Stimulated activated CD4-positive, alpha-beta T cell treated with anti-CD3 and anti-CD28 coated beads, TNF-alpha, amount 100 ng/mL, for 24 hours (primary cell): ENCODE measurements around the gene FARS2.

Experiments
- DNase-seq, 3 experiments: peaks; one replicate each; pipeline ENCODE4 v3.0.0-alpha.2; 2020; ENCODE audit warnings: low read depth in 3 of 3

The FARS2 gene

DNA sequence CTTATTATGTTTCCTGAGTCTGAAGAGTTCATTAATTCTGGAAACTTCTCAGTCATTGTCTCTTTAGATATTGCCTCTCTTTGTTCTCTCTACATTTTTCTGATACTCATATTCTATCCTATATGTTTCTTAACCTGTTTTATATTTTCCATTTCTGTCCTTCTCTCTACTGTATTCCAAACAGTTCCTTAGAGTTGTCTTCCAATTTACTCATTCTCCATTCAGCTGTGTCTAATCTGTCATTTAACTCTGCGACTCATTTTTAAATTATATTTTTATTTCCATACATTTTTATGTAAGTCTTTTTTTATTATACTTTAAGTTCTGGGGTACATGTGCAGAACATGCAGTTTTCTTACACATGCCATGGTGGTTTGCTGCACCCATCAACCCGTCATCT is 493.6 kb downstream of the FARS2 start:
- no peak for DNase-seq

DNA sequence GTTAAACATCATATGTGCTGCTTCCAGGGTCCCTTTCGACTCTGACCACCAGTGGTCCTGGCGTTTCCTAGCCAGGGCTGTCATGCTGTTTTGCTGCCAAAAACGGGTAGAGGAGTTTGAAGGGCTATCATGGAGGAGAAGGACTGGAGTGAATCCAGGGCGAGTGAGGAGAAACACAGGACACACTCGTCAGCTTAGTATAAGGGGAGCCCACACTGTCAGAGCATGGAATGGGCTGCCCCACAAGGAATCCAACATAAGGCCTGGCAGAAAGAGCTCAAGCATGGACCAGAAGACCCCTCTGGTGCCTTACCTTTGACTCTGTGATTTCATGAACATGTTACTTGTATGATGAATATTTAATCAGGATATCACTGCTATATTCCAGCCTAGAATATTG is 498.3 kb downstream of the FARS2 start:
- no peak for DNase-seq

DNA sequence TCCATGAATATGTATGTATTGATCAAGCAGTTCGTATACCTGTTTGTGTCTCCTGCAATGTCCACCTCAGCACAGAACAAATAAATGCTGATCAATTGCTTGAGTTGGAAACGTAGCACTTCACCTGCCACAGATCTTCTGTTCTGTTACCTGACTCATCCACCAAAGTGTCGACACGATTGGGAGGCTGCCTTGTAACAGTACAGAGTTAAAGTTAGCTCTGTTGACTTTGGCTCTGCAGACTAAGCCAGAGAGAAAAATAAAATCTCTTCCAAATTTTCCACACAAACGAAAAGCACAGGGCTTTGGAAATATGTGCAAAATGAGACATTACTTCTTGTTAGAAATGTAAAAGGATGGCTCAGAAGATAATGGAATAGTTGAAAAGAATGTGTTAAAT is 500.1 kb downstream of the FARS2 start:
- no peak for DNase-seq

DNA sequence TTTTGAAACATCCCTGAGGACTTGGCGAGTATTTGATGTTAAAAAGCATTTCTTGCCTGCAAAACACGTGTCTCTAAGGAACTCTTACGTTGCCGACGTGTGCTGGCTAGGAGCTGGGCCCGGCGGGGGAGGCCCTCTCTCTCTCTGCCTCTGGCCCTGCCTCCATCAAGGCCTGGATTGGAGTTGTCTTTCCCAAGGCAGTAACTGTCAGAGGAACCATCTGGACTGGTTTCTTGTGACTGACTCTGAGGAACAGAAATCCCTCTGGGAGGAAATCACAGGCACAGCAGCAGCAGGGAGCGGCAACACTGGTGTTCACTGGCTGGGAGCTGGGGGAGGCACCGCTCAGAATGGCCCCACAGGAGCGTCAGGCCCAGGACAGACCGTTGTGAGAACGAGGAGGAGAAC is 501.3 kb downstream of the FARS2 start:
- DNase-seq, result no peak

DNA sequence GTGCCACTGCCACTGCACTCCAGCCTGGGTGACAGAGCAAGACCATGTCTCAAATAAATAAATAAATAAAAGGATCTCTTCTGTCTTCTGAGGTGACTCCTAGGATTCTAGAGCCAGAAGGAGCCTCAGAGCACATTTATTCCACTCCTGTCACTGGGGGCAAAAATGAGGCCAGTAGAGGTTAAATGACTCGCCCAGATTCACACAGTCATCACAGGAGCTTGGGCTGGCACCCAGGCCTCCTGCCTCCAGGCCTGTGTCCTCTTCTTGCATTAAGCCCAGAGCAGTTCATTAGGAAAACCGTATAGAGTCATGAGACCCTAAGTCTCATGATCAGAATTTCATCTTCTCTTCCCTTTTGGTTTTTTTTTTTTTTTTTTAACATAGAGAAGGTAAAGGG is 502.1 kb downstream of the FARS2 start:
- no peak for DNase-seq

DNA sequence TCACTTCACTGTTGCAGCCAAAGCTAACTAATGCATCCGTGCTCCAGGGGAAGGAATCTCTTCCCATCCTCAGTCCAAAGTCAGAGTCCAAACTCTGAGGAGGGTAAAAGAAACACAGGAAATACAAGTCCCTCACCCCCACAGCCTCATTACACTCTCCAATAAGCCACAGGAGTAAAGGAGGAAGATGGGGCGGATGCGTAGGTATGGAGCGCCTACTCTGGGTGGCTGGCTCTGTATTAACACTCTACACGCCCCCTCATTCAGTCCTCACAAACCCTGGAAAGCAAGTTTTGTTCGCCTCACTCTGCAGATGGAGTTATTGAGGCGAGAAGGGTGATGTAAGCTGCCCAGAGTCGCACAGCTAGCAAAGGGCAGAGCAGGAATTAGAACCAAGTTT is 502.6 kb downstream of the FARS2 start:
- no peak for DNase-seq

DNA sequence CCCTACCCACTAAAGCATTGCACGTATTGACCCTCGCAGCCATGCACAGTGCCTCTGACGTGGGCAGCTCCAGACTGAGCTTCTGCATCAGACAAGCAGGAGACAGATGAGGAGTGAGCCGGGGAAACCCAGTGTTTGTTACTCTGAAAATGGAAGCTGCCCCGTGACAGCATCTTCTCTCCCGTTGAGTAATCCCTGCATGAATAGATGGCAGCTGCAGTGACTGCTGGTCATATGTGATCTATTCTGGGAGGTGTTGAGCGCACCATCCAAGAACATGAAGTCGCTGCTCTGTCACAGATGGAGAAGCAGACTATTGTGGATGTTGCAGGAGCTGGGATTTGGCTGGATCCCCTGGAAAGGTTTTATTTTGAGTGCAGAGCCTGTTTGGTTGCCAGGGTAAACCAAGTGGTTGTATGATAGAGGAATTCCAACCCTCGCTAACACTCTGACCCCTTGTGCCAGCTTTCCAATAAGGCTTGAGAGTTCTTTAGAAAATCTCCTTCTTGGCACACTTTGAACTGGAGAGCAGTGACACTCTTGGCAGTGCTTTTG is 503.2 kb downstream of the FARS2 start:
- no peak for DNase-seq

DNA sequence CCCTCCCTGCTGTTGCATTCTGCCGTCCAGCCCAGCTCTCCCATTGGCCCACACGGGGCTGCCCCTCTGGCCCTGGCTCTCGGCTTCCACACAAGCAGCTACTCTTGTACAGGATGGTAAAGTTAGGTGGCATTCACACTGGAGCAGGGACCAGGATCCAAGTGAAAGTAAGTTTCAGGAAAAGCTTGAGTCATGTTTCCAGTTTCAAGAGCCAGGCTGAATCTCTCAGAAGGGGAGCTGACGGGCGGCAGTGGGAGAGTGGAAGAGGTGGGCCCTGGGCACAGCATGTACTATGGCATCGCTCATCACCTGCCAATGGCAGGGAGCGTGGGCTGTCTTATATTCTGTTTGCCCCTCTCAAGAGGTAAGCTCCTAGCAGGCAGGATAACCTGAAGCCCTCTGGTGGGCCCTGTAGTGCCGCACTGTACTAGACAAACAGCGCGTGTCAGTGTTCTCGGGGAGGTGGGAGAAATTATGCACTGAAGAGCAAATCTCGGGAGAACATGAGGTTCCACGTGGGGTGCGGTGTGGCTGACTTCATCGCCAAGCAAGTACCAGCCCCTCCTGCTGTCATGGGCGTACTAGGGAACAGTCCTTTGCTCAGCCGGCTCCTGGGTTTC is 503.9 kb downstream of the FARS2 start:
- DNase-seq, result no peak

DNA sequence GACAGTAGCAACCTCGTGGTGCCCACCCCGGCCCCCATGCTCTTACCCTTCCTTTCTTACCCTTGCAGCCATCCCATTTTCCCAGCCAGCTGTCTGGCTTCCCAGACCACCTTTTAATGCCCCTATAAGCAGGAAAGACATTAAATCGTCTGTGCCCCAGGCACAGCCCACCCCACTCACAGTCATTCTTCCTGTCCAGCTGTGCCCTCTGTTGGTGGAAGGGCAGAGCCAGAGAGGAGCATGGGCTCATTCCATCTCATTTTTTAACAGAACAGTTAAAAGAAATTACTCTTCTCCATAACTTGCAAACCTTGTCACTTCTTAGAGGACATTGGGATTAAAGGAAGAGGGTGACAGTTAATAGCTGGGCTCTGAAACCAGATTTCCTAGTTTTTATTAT is 504.9 kb downstream of the FARS2 start:
- no peak for DNase-seq

DNA sequence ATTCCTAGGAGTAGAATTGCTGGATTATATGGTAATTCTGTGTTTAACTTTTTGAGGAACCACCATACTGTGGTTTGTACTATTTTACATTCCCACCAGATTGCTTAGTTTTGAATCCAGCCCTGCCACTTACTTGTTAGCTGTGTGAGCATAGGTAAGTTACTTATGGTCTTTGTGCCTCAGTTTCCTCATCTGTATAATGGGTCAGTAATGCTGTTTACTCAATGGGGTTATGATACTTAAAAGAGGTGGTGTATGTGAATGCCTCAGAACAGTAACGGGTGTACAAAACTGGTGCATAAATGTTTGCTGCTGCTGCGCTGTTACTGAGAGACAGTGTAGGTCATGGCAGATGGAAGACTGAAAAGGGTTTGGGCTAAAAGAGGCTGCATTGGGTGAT is 506.2 kb downstream of the FARS2 start:
- DNase-seq, result no peak

DNA sequence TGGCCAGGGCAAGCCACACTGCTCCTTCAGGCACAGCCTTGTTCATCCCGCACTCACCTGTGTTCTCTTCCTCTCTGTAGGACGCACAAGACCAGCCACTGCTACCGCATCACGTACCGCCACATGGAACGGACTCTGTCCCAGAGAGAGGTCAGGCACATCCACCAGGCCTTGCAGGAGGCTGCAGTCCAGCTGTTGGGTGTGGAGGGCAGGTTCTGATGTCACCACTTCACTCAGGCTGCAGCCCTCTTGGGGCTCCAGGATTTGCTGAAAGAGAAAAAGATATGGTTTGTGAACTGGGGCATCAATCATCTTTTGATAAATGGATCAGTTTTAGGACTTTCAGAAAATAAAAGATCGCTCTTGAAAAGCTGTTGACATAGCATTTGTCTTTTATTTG is 509.9 kb downstream of the FARS2 start:
- DNase-seq, result no peak

DNA sequence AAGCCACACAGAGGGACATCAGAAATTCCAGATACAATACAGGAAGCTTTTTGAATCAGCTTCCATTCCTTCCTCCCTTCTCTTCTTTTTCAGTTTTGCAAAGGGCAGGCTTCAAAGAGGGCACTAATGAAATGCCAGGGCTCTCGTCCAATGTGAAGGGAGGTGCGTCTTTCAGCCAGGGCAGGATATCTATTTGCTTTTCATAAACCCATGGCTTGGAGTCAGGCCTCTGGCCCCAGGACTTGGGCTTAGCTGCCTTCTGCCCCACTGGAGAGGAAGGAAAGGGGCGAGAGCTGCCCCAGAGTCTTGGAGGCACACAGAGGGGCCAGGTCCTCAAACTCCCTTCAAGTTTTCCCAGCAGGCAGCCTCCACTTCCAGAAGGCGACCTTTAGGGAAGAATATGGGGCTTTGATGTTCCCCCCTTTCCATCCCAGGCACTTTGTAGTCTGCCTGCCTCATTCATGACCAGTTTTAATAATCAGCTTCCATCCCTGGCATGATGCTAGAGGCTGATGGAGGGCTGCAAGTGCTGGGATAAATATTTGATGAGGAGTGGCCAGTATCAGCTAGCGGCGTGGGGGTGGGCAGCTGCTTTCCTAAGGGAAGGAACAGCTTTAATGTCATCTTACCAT is 510.6 kb downstream of the FARS2 start:
- DNase-seq, result no peak

DNA sequence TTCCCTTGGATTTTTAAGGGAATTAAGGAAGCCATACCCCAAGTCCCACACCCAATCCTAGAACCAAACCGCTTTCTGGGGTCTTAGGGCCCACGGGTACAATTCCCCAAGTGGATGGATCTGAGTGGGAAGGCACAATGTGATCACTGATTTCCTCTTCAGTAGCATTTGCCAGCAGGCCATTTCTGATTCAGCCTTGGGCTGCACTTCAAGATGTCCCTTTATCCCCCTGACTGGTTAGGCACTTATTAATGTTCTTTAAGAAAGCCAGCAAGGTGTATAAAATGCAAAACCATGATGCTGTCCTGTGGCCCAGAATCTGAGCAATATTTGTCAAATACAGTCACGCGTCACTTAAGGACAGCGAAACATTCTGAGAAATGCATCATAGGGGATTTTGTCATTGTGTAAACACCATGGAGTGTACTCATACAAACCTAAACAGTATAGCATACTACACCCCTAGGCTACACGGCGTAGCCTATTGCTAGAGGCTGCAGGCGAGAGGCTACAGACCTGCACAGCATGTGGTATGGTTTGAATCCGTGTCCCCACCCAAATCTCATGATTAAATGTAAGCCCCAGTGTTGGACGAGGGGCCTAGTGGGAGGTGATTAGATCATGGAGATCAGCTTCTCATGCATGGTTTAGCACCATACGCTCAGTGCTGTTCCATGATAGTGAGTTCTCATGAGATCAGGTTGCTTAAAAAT is 511.3 kb downstream of the FARS2 start:
- DNase-seq, result no peak

DNA sequence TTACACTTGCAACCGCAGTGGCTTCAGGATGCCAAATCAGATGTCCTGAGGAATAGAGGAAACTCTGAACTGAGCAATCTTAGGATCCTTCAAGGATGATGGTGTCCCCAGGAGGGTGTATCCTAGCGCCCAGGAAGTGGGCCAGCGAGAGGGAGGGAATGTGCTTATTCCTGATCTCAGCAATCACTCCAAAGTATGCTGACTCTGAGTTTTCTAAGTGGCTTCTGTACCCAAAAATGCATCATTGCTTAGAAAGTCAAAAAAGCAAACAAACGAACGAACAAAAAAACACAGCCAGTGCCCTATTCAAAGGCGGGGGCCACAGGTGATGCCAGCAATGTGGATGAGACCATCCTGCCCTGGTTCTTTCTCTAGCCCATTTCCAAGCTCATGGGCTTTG is 514.8 kb downstream of the FARS2 start:
- no peak for DNase-seq

DNA sequence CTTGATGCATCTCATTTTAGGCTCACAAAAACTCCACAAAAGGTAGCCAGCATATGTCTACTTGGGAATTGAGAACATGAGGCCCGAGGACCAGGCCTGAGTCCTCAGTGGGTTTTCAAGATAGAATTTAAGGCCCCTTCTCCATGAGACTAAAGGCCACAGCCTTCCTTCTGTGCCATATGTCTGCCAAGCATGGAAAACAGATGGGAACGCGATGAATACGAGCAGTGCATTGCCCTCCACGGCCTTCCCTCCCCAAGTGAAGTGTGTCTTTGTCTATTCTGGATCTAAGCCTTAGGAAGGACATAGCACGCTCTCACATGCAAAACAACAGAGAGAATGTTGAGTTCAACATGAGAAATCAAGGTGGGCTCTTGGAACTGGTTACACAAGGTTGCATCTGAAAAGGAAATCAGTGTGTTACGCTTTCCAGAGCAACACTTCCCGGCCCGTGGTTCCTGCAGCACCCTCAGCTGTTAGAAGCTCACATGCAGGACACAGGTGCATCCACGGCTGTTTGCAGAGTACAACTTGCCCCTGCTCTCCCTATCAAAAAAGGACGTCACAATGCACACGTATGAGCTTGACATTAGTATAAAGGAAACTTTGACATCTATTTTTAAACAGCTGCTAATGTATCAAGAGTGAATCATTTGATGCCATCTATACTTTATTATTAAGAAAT is 515.5 kb downstream of the FARS2 start:
- no peak for DNase-seq

DNA sequence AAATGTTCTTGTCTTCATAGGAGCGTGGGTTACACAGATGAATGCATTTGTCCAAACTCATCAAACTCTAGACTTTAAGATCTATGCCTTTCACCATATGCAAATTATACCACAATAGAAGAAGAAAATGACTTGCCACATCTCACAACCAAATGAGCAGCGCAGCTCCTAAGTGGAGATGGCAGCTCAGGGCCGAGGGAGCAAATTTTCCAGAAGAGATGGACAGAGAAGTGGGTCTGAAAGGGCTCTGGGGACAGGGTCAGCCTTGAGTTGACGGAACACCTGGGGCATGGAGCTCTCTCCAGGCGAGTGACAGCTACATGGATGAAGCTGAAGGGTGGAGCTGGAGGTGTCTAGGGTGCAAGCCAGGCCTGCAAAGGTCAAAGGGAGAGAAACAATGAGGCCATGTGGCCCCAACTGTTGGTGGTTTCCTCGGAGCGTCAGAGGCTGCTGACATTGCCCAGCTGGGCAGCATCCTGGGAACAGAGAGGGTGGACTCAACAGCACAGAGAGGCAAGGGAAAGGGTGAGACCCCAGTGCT is 517.1 kb downstream of the FARS2 start:
- DNase-seq, result no peak

DNA sequence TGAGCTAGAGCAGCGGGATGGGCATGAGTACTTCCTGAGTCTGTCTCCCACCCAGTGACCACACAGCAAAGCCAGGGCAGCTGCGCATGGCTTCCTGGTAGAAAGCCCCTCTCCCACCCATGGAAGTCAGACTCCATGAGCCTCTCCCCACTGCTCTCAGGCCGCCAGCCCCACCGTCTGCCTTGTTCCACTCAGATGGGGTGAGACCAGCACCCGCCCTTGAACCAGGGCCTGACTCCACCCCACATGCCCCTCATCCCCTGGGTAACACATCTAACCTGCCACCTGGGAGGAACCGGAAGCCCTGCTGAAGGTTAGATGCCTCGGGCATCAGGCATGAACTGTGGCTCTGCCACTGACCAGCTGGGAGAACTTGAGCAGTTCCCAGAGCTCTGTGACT is 517.6 kb downstream of the FARS2 start:
- no peak for DNase-seq

DNA sequence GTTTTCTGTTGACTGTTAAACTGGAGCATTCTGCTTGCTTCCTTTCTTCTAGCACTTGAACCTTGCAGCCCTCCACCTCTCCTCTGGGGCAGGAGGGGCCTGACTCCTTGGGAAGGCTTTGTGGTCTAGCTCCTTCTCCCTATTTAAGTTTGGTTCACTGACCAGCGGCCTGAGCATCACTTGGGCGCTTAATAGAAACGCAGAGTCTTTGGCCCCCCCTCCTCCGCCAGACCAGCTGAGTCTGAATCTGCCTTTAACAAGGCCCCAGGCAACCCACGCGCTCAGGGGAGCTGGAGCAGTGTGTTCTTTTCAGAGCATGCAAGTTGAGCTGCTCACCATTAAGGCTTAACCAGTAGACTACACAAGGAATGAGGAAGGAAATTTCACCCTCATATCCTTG is 519.7 kb downstream of the FARS2 start:
- DNase-seq, result no peak

DNA sequence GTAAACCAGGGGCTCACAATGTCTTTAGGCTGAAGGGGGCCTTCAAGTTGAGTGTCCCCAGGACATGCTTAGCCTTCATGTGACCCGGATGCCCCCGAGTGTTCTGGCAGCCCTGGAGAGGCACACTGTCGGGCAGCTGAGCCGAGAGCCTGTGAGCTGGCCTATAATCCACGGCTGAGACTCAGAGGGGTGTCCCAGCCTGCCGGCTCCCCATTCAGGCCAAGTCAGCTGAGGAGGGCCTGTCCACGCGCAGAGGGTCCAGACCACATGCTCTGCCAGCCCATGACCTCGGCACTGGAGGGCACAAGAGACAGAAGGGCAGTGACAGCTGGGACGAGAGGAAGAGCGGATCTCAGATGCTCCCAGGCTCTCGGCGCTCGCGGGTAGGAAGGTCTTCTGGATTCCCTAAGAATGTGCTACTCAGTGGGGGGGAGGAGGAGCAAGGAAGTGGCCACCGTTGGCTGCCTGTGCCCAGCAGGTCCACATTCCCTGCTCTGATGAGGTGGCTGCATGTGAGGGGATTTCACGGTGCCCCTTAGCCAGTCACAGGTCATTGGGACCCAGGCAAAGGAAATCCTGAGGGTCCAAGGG is 520.7 kb downstream of the FARS2 start:
- no peak for DNase-seq

DNA sequence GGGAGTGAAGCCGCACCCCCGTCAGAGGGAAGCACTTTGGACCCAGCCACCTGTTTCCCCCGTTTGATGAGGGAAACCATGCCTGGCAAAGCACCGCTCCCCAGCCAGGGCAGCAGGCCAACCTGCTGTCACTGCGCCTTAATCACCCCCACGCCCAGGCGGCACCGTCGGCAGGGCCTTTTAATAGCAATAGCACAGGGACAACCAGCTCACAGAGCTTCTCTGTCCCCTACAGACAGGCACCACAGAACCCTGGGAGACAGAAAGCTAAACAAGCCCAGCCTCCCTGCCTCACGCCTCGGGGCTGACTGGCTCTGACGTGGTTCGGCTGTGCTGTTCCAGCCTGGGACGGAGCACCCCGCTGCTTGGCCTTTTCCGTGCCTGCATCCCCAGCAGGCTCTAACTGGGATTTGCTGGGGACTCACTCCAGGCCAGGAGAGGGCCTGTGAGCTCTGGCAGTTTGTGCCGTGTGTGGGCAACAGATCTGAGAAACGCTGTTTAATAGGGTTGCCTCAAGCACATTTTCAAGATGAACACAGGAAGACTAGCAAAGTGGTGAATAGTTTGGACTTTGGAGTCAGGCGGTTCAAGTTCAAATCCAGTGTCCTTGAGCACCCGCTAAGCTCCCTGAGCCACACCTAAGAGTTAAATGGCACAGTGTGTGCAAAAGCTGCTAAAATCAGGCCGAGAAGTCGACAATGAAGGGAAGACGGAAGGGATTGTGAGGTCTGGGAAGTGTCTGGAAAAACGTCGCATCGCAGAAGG is 521.7 kb downstream of the FARS2 start:
- DNase-seq, result no peak

DNA sequence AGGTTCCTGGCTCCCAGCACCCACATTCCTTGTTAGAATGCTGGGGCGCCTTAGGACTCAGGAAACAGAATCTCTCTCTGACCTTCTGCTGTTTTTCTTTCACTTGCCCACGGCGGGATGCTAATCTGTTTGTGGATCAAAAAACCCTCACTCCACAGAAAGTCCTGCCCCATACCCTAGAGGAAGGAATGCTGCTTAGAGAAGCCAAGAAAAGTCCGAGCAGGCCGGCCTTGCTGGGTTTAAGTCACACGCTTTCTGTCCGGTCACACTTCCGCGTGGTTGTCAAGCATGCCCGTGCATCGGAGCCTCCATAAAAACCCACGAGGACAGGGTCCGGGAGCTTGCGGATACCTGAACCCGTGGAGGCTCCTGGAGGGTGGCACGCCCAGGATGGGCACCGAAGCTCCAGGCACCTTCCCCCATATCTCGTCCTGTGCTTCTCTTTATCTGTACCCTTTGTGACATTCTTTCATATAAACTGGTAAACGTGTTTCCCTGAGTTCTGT is 522.3 kb downstream of the FARS2 start:
- DNase-seq, result no peak
